A549 (cell line): ENCODE measurements around the gene CTXND2. TPM values are rescaled to one million over a fixed set of nuclear protein-coding genes. Genes with fewer than 3 reads are reported as not detected.

Experiments
- ATAC-seq, 2 experiments: fragments of 200-7000 bp in 1 of 2; fragments of >200 bp in 1 of 2; cut with Nextera tagmentation in 1 of 2; cut with Tn5 transposase in 1 of 2; 3 replicates each; pipeline versions ENCODE4 v1.8.0 to v1.9.1; 2018 to 2020; ENCODE audit warnings: mild to moderate bottlenecking in 1 of 2, moderate library complexity in 1 of 2
- CTCF ChIA-PET: fragments of 300-600 bp; sonication (Branson Sonifier 250); formaldehyde crosslinking; extraction: SDS; loops from one replicate; lab custom pipeline; 2021; ENCODE audit warnings: antibody characterized with exemption, inconsistent platforms; lab: Yijun Ruan, JAX
- POLR2A ChIA-PET: fragments of 350-600 bp; formaldehyde crosslinking; extraction: SDS; loops from one replicate; lab custom pipeline; 2021; ENCODE audit warnings: antibody characterized with exemption, inconsistent platforms; lab: Yijun Ruan, JAX
- DNase-seq, 2 experiments: peaks; one replicate each; pipeline versions ENCODE4 v3.0.0 to v3.0.0-alpha.2; 2011 to 2016; ENCODE audit warnings: low read depth in 1 of 2, low spot score in 1 of 2
- FAIRE-seq: peaks from 2 replicates; lab custom pipeline; 2011; peaks lifted over from hg19 to GRCh38; lab: Jason Lieb, UNC
- H3K27ac ChIP-seq, 2 experiments: fragments of >200 bp; sonication (Bioruptor Twin); formaldehyde crosslinking; 3 replicates each; pipeline ENCODE4 v1.5.1; 2016 to 2017
- H3K4me1 ChIP-seq: fragments of >200 bp; sonication (Bioruptor Twin); formaldehyde crosslinking; 3 replicates; pipeline ENCODE4 v1.6.1; 2016
- H3K4me2 ChIP-seq: fragments of >200 bp; sonication (Bioruptor Twin); formaldehyde crosslinking; 3 replicates; pipeline ENCODE4 v1.6.1; 2016
- H3K4me3 ChIP-seq: fragments of >200 bp; sonication (Bioruptor Twin); formaldehyde crosslinking; 3 replicates; pipeline ENCODE4 v1.5.1; 2016
- H3K9me3 ChIP-seq: fragments of >200 bp; sonication (Bioruptor Twin); formaldehyde crosslinking; 3 replicates; pipeline ENCODE4 v1.6.1; 2016
- CBX2 ChIP-seq: fragments of 200-600 bp; sonication (generic); IDR thresholded peaks from 2 replicates; pipeline ENCODE4 v1.6.1; 2016; ENCODE audit warnings: low read depth, mild to moderate bottlenecking, borderline replicate concordance
- CHD2 ChIP-seq: fragments of 150-350 bp; IDR thresholded peaks from 2 replicates; pipeline ENCODE4 v1.6.1; 2014; ENCODE audit warnings: low read length; ENCODE audit not compliant: partially characterized antibody
- FOSL2 ChIP-seq, 2 experiments: fragments of 450-650 bp in 1 of 2; fragments of >200 bp in 1 of 2; sonication (Bioruptor Twin) in 1 of 2; formaldehyde crosslinking; IDR thresholded peaks; 2 replicates each; pipeline versions ENCODE4 v1.5.0 to v1.6.1; 2016 to 2020; ENCODE audit warnings: mild to moderate bottlenecking in 1 of 2, moderate library complexity in 1 of 2
- HEYL ChIP-seq: fragments of 250-450 bp; sonication (Bioruptor Pico); IDR thresholded peaks from 2 replicates; pipeline ENCODE4 v1.8.0; 2021; ENCODE audit warnings: mild to moderate bottlenecking, moderate library complexity
- HOXA7 ChIP-seq: fragments of 250-450 bp; sonication (Bioruptor Pico); IDR thresholded peaks from 2 replicates; pipeline ENCODE4 v1.5.0; 2020; ENCODE audit warnings: mild to moderate bottlenecking, moderate library complexity
- HOXB13 ChIP-seq: fragments of 250-450 bp; sonication (Bioruptor Pico); IDR thresholded peaks from 2 replicates; pipeline ENCODE4 v1.5.0; 2020; ENCODE audit warnings: low read depth, mild to moderate bottlenecking, moderate library complexity
- HOXB5 ChIP-seq: fragments of 250-450 bp; sonication (Bioruptor Pico); IDR thresholded peaks from 2 replicates; pipeline ENCODE4 v1.5.0; 2020; ENCODE audit warnings: mild to moderate bottlenecking, moderate library complexity
- JUNB ChIP-seq: fragments of >200 bp; sonication (Bioruptor Twin); formaldehyde crosslinking; IDR thresholded peaks from 2 replicates; pipeline ENCODE4 v1.6.1; 2016
- MAFK ChIP-seq: fragments of 450-650 bp; IDR thresholded peaks from 2 replicates; pipeline ENCODE4 v1.6.1; 2014; ENCODE audit not compliant: partially characterized antibody
- MAZ ChIP-seq: fragments of 150-350 bp; IDR thresholded peaks from 2 replicates; pipeline ENCODE4 v1.6.1; 2014; ENCODE audit warnings: antibody characterized with exemption, low read depth, low read length, borderline replicate concordance
- NFE2L2 ChIP-seq: fragments of 150-350 bp; conservative IDR thresholded peaks from 2 replicates; pipeline ENCODE4 v1.6.1; 2014; ENCODE audit warnings: low read length
- PHF8 ChIP-seq: fragments of 200-600 bp; sonication (generic); IDR thresholded peaks from 2 replicates; pipeline ENCODE4 v1.6.1; 2016; ENCODE audit warnings: low read depth, mild to moderate bottlenecking, antibody characterized with exemption, moderate library complexity, borderline replicate concordance
- POLR2A ChIP-seq: IDR thresholded peaks from 2 replicates; pipeline ENCODE4 v1.6.1; 2012; ENCODE audit warnings: mild to moderate bottlenecking, low read length
- RAD21 ChIP-seq, 2 experiments: fragments of >200 bp in 1 of 2; sonication (Bioruptor Twin) in 1 of 2; formaldehyde crosslinking in 1 of 2; IDR thresholded peaks in 1 of 2; conservative IDR thresholded peaks in 1 of 2; 2 replicates in 1 of 2; 3 replicates in 1 of 2; pipeline ENCODE4 v1.6.1; 2012 to 2018; ENCODE audit warnings: inconsistent platforms in 1 of 2
- TFCP2L1 ChIP-seq: fragments of 250-450 bp; sonication (Bioruptor Pico); IDR thresholded peaks from 2 replicates; pipeline ENCODE4 v1.5.0; 2021; ENCODE audit warnings: mild to moderate bottlenecking
- TP53 ChIP-seq: fragments of 250-450 bp; sonication (Bioruptor Pico); IDR thresholded peaks from 2 replicates; pipeline ENCODE4 v1.5.0; 2021; ENCODE audit warnings: mild to moderate bottlenecking, moderate library complexity
- ZFP36 ChIP-seq: fragments of 450-650 bp; IDR thresholded peaks from 2 replicates; pipeline ENCODE4 v1.6.1; 2014; ENCODE audit warnings: borderline replicate concordance; ENCODE audit not compliant: partially characterized antibody
- ZNF302 ChIP-seq: fragments of 250-450 bp; sonication (Bioruptor Pico); IDR thresholded peaks from 2 replicates; pipeline ENCODE4 v1.9.0; 2021; ENCODE audit warnings: inconsistent platforms, mild to moderate bottlenecking, moderate library complexity
- ZSCAN20 ChIP-seq: fragments of 250-450 bp; sonication (Bioruptor Pico); IDR thresholded peaks from 2 replicates; pipeline ENCODE4 v1.8.0; 2022; ENCODE audit warnings: mild to moderate bottlenecking, moderate library complexity
- WGBS: methylation state at CpG from one replicate; pipeline ENCODE4 v1.1.6; 2017; ENCODE audit errors: missing lambda C conversion rate; 5-methylcytosine and 5-hydroxymethylcytosine counted together
- polyA plus RNA-seq, 4 experiments: library from polyadenylated mRNA; depleted of rRNA in 3 of 4; stranded (reverse); fragments of >200 nt; fragmentation: RNase III in 1 of 4; extraction: RNeasy Plus Mini Kit Qiagen cat#74134 plus additional on column Dnase treatment in 1 of 4; gene quantifications; 2 replicates in 3 of 4; 3 replicates in 1 of 4; pipeline ENCODE4 v1.2.3, GENCODE V29; 2011 to 2017
- TF ChIP-seq, protein P1 (sequence below): fragments of 250-450 bp; sonication (Bioruptor Pico); IDR thresholded peaks from 2 replicates; pipeline ENCODE4 v1.5.0; 2020; ENCODE audit warnings: low read depth, mild to moderate bottlenecking, moderate library complexity
- TF ChIP-seq, protein P2 (sequence below): IDR thresholded peaks from 2 replicates; pipeline ENCODE4 v1.6.1; 2012
- TF ChIP-seq, protein P3 (sequence below): fragments of >200 bp; sonication (Bioruptor Twin); formaldehyde crosslinking; IDR thresholded peaks from 3 replicates; pipeline ENCODE4 v1.5.1; 2016

Gene CTXND2
- polyA plus RNA-seq, 2 of the 4 experiments (the other 2 are of a cell fraction): not detected

DNA sequence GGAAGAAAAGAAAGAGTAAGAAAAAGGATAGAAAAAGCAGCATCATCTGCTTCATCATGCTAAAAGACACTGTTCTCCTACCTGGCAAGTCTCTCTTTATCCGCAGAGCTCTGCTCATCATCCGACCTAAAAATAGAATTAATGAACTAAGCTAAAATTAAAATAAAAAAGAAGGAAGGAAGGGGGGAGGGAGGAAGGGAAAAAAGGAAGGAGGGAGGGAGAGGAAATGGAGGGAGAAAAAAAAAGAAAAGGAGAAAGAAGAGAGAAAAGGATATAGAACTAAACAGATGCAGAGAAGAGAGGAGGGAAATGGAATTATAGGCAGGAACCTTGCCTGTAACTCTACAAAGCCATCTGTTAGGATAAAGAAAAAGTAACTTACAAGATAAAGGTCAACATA, 44.6 kb upstream of the CTXND2 start:
- FAIRE-seq: no peak
- POLR2A ChIA-PET: no interaction called here
- H3K27ac ChIP-seq: no peak overlapping the region
- no peaks in the 10 kb centered on the region for H3K4me1 ChIP-seq
- TF ChIP-seq JUNB: no peak
- WGBS: 90% methylated on average over 2 of the region's 2 CpGs
- no peak overlapping the region for H3K4me3 ChIP-seq
- no peak for ATAC-seq
- H3K9me3 ChIP-seq: no peaks in the 10 kb centered on the region
- DNase-seq: no peak
- no peak overlapping the region for H3K4me2 ChIP-seq
- CTCF ChIA-PET: no interaction called here

DNA sequence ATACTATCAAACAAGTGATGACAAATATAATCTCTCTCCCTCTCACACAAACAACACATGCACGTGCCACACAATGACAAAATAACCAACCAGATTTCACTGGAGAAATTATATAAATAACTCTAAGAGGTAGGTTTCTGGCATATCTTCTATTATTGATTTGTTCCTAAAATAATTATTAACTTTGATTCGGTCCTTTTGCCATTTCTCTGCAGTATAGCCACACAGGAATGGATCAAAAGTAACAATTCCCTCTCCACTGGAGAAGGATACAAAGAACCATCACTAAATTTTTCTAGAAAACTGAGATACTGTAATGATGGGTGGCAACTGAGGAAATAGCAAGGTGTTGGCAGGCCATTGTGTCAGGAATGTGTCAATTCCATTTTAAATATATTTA, 44.0 kb upstream of the CTXND2 start:
- Histone ChIP-seq H3K4me2 (no peak overlapping the region), H3K9me3 (no peaks in the 10 kb centered on the region), H3K27ac (no peak overlapping the region), H3K4me3 (no peak overlapping the region), H3K4me1 (no peaks in the 10 kb centered on the region)
- 82% methylated on average over 2 of the region's 2 CpGs for WGBS
- FAIRE-seq (no peak), DNase-seq (no peak), ATAC-seq (no peak)
- ChIA-PET POLR2A (no interaction called here), CTCF (interaction anchor here (1.3 to 2.0 kb wide), 2 partner anchors 30 to 80 kb away, joined by 4 to 5 read pairs; no protein-coding TSS in a partner anchor)
- TF ChIP-seq TFCP2L1 (CRISPR knock-in tag): no peak
- no peak for TF ChIP-seq FOSL2 (IDR thresholded peaks at IDR 0.05)
- TF ChIP-seq FOSL2 (CRISPR knock-in tag; IDR thresholded peaks at IDR 0.05): no peak
- no peak for TF ChIP-seq JUNB
- no peak for TF ChIP-seq MAZ

DNA sequence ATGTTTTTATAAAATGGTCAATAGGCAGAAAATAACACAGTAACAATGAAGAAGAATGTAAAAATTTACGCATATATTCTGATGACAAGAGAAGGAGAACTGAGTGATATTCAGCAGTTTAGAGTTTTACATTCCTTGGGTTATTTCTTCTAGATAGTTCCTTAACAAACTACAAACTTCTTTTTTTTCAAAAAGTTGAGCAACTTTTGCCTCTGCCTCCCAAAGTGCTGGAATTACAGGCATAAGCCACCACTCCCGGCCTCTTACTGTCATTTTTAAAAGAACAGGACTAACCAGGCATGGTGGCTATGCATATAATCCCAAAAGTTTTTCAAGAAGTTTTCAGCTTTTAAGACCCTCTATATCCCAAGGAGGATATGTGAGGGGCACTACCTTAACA, 43.5 kb upstream of the CTXND2 start:
- FAIRE-seq (no peak), DNase-seq (no peak), ATAC-seq (no peak)
- ChIA-PET CTCF (interaction anchor here (1.3 to 2.0 kb wide), 2 partner anchors 30 to 79 kb away, joined by 4 to 5 read pairs; no protein-coding TSS in a partner anchor), POLR2A (no interaction called here)
- Histone ChIP-seq H3K4me3 (no peak overlapping the region), H3K4me2 (no peak overlapping the region), H3K4me1 (no peaks in the 10 kb centered on the region), H3K9me3 (no peaks in the 10 kb centered on the region), H3K27ac (no peak overlapping the region)
- WGBS: 90% methylated on average over 2 of the region's 2 CpGs
- TF ChIP-seq, protein P1, sequence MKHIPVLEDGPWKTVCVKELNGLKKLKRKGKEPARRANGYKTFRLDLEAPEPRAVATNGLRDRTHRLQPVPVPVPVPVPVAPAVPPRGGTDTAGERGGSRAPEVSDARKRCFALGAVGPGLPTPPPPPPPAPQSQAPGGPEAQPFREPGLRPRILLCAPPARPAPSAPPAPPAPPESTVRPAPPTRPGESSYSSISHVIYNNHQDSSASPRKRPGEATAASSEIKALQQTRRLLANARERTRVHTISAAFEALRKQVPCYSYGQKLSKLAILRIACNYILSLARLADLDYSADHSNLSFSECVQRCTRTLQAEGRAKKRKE (CRISPR knock-in tag): no peak
- TF ChIP-seq NFE2L2 (no peak), MAFK (no peak), ZNF302 (CRISPR knock-in tag) (no peak), CBX2 (no peak), PHF8 (no peak), TFCP2L1 (CRISPR knock-in tag) (no peak), ZFP36 (no peak), HEYL (no peak), CHD2 (no peak), HOXA7 (CRISPR knock-in tag) (no peak), POLR2A (no peak), ZSCAN20 (CRISPR knock-in tag) (no peak), TP53 (no peak), HOXB5 (CRISPR knock-in tag) (no peak), RAD21 (conservative IDR thresholded peaks at IDR 0.05 in 1 of 2, IDR thresholded peaks at IDR 0.05 in 1 of 2) (no peak), HOXB13 (CRISPR knock-in tag) (no peak)
- TF ChIP-seq, protein P2, sequence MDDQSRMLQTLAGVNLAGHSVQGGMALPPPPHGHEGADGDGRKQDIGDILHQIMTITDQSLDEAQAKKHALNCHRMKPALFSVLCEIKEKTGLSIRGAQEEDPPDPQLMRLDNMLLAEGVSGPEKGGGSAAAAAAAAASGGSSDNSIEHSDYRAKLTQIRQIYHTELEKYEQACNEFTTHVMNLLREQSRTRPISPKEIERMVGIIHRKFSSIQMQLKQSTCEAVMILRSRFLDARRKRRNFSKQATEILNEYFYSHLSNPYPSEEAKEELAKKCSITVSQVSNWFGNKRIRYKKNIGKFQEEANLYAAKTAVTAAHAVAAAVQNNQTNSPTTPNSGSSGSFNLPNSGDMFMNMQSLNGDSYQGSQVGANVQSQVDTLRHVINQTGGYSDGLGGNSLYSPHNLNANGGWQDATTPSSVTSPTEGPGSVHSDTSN: no peak
- TF ChIP-seq, protein P3, sequence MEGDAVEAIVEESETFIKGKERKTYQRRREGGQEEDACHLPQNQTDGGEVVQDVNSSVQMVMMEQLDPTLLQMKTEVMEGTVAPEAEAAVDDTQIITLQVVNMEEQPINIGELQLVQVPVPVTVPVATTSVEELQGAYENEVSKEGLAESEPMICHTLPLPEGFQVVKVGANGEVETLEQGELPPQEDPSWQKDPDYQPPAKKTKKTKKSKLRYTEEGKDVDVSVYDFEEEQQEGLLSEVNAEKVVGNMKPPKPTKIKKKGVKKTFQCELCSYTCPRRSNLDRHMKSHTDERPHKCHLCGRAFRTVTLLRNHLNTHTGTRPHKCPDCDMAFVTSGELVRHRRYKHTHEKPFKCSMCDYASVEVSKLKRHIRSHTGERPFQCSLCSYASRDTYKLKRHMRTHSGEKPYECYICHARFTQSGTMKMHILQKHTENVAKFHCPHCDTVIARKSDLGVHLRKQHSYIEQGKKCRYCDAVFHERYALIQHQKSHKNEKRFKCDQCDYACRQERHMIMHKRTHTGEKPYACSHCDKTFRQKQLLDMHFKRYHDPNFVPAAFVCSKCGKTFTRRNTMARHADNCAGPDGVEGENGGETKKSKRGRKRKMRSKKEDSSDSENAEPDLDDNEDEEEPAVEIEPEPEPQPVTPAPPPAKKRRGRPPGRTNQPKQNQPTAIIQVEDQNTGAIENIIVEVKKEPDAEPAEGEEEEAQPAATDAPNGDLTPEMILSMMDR: no peak
